Mesenchymal stem cell (in vitro differentiated cells and primary cell): ENCODE data around the gene IFT88.

Experiments used
- DNase-seq: peaks from one replicate; pipeline ENCODE4 v3.0.0-alpha.2; 2013
- H2AFZ ChIP-seq: one replicate; pipeline ENCODE4 v1.6.1; 2013; ENCODE audit warnings: low read depth, mild to moderate bottlenecking, control low read depth, inconsistent platforms, low read length, moderate library complexity
- H2AK5ac ChIP-seq: 2 replicates; pipeline ENCODE4 v1.6.1; 2013; ENCODE audit warnings: low read length, moderate library complexity, mild to moderate bottlenecking, inconsistent platforms; ENCODE audit not compliant: severe bottlenecking
- H2BK120ac ChIP-seq: one replicate; pipeline ENCODE4 v1.6.1; 2013; ENCODE audit warnings: low read depth, mild to moderate bottlenecking, inconsistent platforms, low read length, moderate library complexity
- H2BK12ac ChIP-seq, 2 experiments: one replicate each; pipeline ENCODE4 v1.6.1; 2013; ENCODE audit warnings: inconsistent platforms in 2 of 2, low read length in 2 of 2, mild to moderate bottlenecking in 2 of 2, moderate library complexity in 2 of 2, control low read depth in 1 of 2
- H2BK15ac ChIP-seq: one replicate; pipeline ENCODE4 v1.6.1; 2013; ENCODE audit warnings: mild to moderate bottlenecking, low read depth, inconsistent platforms; ENCODE audit not compliant: poor library complexity, severe bottlenecking
- H2BK5ac ChIP-seq: 2 replicates; pipeline ENCODE4 v1.6.1; 2013; ENCODE audit warnings: low read depth, mild to moderate bottlenecking, low read length, control low read depth, inconsistent platforms; ENCODE audit not compliant: poor library complexity, severe bottlenecking
- H3K14ac ChIP-seq, 2 experiments: one replicate each; pipeline ENCODE4 v1.6.1; 2013; ENCODE audit warnings: inconsistent platforms in 2 of 2, low read length in 2 of 2, control low read depth in 1 of 2, mild to moderate bottlenecking in 1 of 2, moderate library complexity in 1 of 2
- H3K18ac ChIP-seq, 2 experiments: one replicate each; pipeline ENCODE4 v1.6.1; 2013; ENCODE audit warnings: inconsistent platforms in 2 of 2, low read length in 2 of 2, control low read depth in 1 of 2, low read depth in 1 of 2, mild to moderate bottlenecking in 1 of 2
- H3K23ac ChIP-seq, 2 experiments: one replicate each; pipeline ENCODE4 v1.6.1; 2013; ENCODE audit warnings: inconsistent platforms in 2 of 2, low read length in 2 of 2, mild to moderate bottlenecking in 2 of 2, moderate library complexity in 2 of 2, control low read depth in 1 of 2
- H3K27ac ChIP-seq: 2 replicates; pipeline ENCODE4 v1.5.1; 2013; ENCODE audit warnings: mild to moderate bottlenecking, moderate library complexity, low read length, control low read depth, inconsistent platforms; ENCODE audit not compliant: poor library complexity, severe bottlenecking
- H3K27me3 ChIP-seq, 2 experiments: 2 replicates each; pipeline versions ENCODE4 v1.6.1 to v1.7.0; 2013; ENCODE audit warnings: low read length in 2 of 2, mild to moderate bottlenecking in 2 of 2, moderate library complexity in 2 of 2, control low read depth in 1 of 2, inconsistent platforms in 1 of 2; ENCODE audit not compliant: control insufficient read depth in 1 of 2, insufficient read depth in 1 of 2
- H3K36me3 ChIP-seq, 2 experiments: 2 replicates each; pipeline versions ENCODE4 v1.6.1 to v1.7.0; 2013; ENCODE audit warnings: low read length in 2 of 2, control low read depth in 1 of 2, inconsistent platforms in 1 of 2, low read depth in 1 of 2, mild to moderate bottlenecking in 1 of 2; ENCODE audit not compliant: insufficient read depth in 2 of 2, control insufficient read depth in 1 of 2
- H3K4ac ChIP-seq, 2 experiments: one replicate each; pipeline ENCODE4 v1.6.1; 2013; ENCODE audit warnings: inconsistent platforms in 2 of 2, low read length in 2 of 2, mild to moderate bottlenecking in 2 of 2, moderate library complexity in 2 of 2, control low read depth in 1 of 2, low read depth in 1 of 2
- H3K4me1 ChIP-seq: 2 replicates; pipeline ENCODE4 v1.6.1; 2013; ENCODE audit warnings: low read depth, low read length, control low read depth; ENCODE audit not compliant: control insufficient read depth, insufficient read depth
- H3K4me2 ChIP-seq: 2 replicates; pipeline ENCODE4 v1.6.1; 2013; ENCODE audit warnings: low read length, mild to moderate bottlenecking, inconsistent platforms; ENCODE audit not compliant: poor library complexity, severe bottlenecking
- H3K4me3 ChIP-seq, 2 experiments: 2 replicates each; pipeline versions ENCODE4 v1.5.1 to v1.7.0; 2013; ENCODE audit warnings: low read length in 2 of 2, mild to moderate bottlenecking in 2 of 2, control low read depth in 1 of 2, low read depth in 1 of 2; ENCODE audit not compliant: insufficient read depth in 1 of 2
- H3K79me1 ChIP-seq: replicated peaks from 2 replicates; pipeline ENCODE4 v1.6.1; 2013; ENCODE audit warnings: mild to moderate bottlenecking, control low read depth, low read length, inconsistent platforms; ENCODE audit not compliant: poor library complexity, severe bottlenecking
- H3K9ac ChIP-seq: 2 replicates; pipeline ENCODE4 v1.7.0; 2013; ENCODE audit warnings: mild to moderate bottlenecking, low read length, moderate library complexity
- H3K9me3 ChIP-seq: 2 replicates; pipeline ENCODE4 v1.7.0; 2013; ENCODE audit warnings: mild to moderate bottlenecking, low read length; ENCODE audit not compliant: control insufficient read depth
- H4K8ac ChIP-seq: one replicate; pipeline ENCODE4 v1.6.1; 2013; ENCODE audit warnings: inconsistent platforms, mild to moderate bottlenecking, low read length, moderate library complexity
- H4K91ac ChIP-seq: one replicate; pipeline ENCODE4 v1.6.1; 2013; ENCODE audit warnings: mild to moderate bottlenecking, low read length, inconsistent platforms
- WGBS: methylation state at CpG from one replicate; pipeline ENCODE4 v1.1.7; 2013; ENCODE audit warnings: mixed read lengths; 5-methylcytosine and 5-hydroxymethylcytosine counted together

Gene IFT88

GRCh38 chr13:20714161-20714560, 147.2 kb downstream of the IFT88 start:
- Histone ChIP-seq H2BK5ac (no peak overlapping the region), H4K8ac (no peak overlapping the region), H3K36me3 (no peaks in the 10 kb centered on the region), H3K4me2 (no peak overlapping the region), H3K4me3 (peak overlapping the region in 1 of 2 experiments; percentile 67), H2AFZ (no peak overlapping the region), H3K14ac (no peak overlapping the region), H2AK5ac (no peak overlapping the region), H2BK120ac (no peak overlapping the region), H3K27ac (no peak overlapping the region), H2BK12ac (no peak overlapping the region), H3K9me3 (no peaks in the 10 kb centered on the region), H3K23ac (no peak overlapping the region), H2BK15ac (peak overlapping the region; percentile 12), H3K18ac (no peak overlapping the region), H3K27me3 (peaks cover under 1 to 7% of the 10 kb centered on the region in 2 experiments), H3K4me1 (peaks cover 2% of the 10 kb centered on the region), H3K79me1 (no peaks in the 10 kb centered on the region), H4K91ac (no peak overlapping the region), H3K9ac (peak overlapping the region; percentile 83), H3K4ac (no peak overlapping the region)
- DNase-seq = no peak
- WGBS = 90% methylated on average over 8 of the region's 8 CpGs

DNA sequence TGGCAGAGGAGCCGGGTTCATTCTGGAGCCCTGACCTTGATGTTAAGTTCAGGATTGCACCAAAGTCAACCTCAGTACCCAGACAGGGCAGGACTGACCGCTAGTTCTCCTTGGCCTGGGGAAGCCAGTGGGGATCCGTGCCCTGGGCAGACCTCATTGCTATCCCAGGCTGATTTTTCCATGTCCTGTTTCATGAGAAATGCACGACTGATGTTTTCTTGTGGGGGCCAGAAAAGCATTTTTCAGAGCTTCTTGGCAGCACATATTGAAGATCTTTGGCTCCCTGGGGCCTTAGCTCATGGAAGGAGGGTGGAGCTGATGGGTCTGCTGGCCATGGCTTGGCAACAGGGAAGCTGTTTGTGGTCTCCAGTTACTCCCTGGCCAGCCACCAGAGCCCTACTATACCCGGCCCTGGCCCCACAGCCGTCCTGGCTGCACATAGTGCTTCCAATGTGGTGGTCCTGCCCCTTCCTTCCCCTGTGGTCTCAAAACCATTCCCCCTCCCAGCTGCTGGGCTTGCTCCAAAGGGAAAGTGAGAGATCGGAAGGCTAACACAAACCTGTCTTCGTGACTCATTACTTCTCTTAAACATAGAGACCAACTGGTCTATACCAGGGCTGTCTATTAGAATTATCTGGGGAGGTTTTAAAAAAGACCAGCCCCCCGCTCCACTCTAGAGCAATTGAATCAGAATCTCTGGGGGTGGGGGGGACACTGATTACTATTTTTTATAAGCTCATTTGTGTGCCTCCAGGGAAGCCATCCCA, 147.8 kb downstream of the IFT88 start:
- Histone ChIP-seq H2BK120ac (no peak overlapping the region), H3K14ac (no peak overlapping the region), H3K4me2 (no peak overlapping the region), H2BK15ac (peak overlapping the region; percentile 12), H4K91ac (no peak overlapping the region), H3K18ac (no peak overlapping the region), H3K27ac (no peak overlapping the region), H4K8ac (no peak overlapping the region), H2AK5ac (no peak overlapping the region), H3K9ac (peak overlapping the region; percentile 83), H3K27me3 (peaks cover 6 to 12% of the 10 kb centered on the region in 2 experiments), H3K36me3 (no peaks in the 10 kb centered on the region), H3K9me3 (no peaks in the 10 kb centered on the region), H2BK5ac (no peak overlapping the region), H2BK12ac (no peak overlapping the region), H3K4ac (no peak overlapping the region), H3K79me1 (no peaks in the 10 kb centered on the region), H3K4me1 (peaks cover 2% of the 10 kb centered on the region), H2AFZ (no peak overlapping the region), H3K23ac (no peak overlapping the region), H3K4me3 (peak overlapping the region in 1 of 2 experiments; percentile 67)
- 94% methylated on average over 7 of the region's 9 CpGs for WGBS
- no peak for DNase-seq

- Histone ChIP-seq H2BK12ac (no peak overlapping the region), H3K9me3 (no peaks in the 10 kb centered on the region), H3K9ac (peak overlapping the region; percentile 83), H2BK120ac (no peak overlapping the region), H3K36me3 (no peaks in the 10 kb centered on the region), H4K91ac (no peak overlapping the region), H3K4me3 (peak overlapping the region in 1 of 2 experiments; percentile 67), H4K8ac (no peak overlapping the region), H3K27me3 (peaks cover 12% of the 10 kb centered on the region in 2 experiments), H3K79me1 (no peaks in the 10 kb centered on the region), H3K27ac (no peak overlapping the region), H3K4ac (no peak overlapping the region), H2BK15ac (no peak overlapping the region), H3K4me1 (peaks cover 2% of the 10 kb centered on the region), H2AK5ac (no peak overlapping the region), H2AFZ (no peak overlapping the region), H3K23ac (no peak overlapping the region), H2BK5ac (no peak overlapping the region), H3K4me2 (no peak overlapping the region), H3K14ac (no peak overlapping the region), H3K18ac (no peak overlapping the region)
- no peak for DNase-seq
- WGBS = 88% methylated on average over 5 of the region's 6 CpGs
These were observed 148.4 kb downstream of the IFT88 start for GRCh38 chr13:20715330-20715712.

DNA sequence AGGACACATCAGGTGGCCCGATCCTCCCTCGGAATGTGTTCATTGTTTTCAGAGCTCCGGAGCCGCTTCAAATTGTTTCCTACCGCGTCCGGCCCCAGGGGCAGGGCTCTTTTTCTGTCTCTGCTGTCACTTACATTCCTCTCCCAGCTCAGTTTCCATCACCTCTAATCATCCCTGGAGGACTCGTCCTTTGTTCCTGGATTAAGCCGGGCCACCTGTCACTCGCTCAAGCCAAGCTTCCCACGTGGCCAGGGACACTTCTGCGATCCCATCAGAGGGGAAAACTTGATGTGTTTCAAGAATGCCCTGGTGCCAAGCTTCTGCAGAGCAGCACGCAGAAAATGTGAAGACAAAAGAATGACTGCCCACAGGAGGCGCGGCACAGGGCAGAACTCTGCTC, 150.0 kb downstream of the IFT88 start:
- Histone ChIP-seq H4K91ac (no peak overlapping the region), H3K79me1 (no peaks in the 10 kb centered on the region), H3K14ac (no peak overlapping the region), H4K8ac (no peak overlapping the region), H2BK120ac (no peak overlapping the region), H3K4me2 (no peak overlapping the region), H2BK15ac (no peak overlapping the region), H3K9me3 (no peaks in the 10 kb centered on the region), H3K4me3 (no peak overlapping the region), H2AK5ac (no peak overlapping the region), H3K4ac (no peak overlapping the region), H3K23ac (no peak overlapping the region), H3K9ac (no peak overlapping the region), H2BK5ac (no peak overlapping the region), H3K4me1 (peaks cover 13% of the 10 kb centered on the region), H2BK12ac (no peak overlapping the region), H2AFZ (no peak overlapping the region), H3K27me3 (peaks cover 12 to 18% of the 10 kb centered on the region in 2 experiments), H3K18ac (no peak overlapping the region), H3K27ac (no peak overlapping the region), H3K36me3 (no peaks in the 10 kb centered on the region)
- no peak for DNase-seq
- WGBS = 77% methylated on average over 15 of the region's 15 CpGs
